Head of caudate nucleus (tissue), 42 donors: ENCODE results near the gene FARSB.

Source experiments
- DNase-seq, 42 donors: peaks; one replicate each; pipeline versions ENCODE4 v3.0.0 to v3.0.0-alpha.2; 2020 to 2021; ENCODE audit warnings: mixed read lengths in 7 of 42
- intact Hi-C: fragments of 100-400 bp; cut with DNase I; formaldehyde crosslinking; loops from one replicate; pipeline ENCODE4 v1.15.0; 2022

Gene FARSB

DNA sequence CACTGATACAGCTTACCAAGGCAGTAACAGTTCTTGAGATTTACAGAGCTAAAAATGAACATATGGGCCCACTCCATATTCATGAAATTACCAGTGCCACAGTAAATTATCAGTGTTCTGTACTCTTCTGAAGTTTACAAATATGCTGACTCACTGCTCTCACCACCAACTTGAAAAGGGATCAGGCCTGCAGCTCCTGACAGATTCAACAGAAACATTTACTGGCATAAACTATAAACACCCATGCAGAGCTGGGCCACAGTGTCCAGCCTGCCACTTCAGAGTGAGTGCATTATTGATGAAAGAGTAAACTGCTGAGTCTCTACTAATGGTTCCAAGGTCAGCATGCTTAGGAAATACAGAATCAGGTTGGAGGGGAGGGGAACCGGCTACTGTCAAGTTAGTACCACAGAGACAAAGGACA, 83.1 kb downstream of the FARSB start:
- no peak for DNase-seq
- intact Hi-C loops: no loop called here

DNA sequence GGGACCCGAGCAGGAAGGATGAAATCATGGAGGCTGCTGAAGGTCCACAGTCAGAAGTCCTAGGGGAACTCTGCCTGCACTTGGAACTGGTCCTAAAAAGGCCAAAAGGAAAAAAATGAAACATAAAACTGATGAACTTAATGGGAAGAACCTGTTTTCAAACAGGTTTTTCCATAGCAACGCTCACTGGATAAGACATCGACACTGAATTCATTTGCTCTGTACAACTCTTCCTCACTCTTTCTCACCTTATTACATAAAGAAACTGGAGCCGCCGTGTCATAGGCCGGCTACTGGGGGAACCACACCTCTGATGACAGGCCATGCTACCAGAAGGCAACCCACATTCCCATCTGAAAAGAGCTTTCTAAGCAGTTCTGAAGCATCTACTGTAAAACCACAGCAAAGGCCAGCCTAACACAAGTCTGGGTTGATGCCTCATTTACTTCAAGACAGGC, 83.6 kb downstream of the FARSB start:
- intact Hi-C loops: no loop called here
- no peak for DNase-seq

DNA sequence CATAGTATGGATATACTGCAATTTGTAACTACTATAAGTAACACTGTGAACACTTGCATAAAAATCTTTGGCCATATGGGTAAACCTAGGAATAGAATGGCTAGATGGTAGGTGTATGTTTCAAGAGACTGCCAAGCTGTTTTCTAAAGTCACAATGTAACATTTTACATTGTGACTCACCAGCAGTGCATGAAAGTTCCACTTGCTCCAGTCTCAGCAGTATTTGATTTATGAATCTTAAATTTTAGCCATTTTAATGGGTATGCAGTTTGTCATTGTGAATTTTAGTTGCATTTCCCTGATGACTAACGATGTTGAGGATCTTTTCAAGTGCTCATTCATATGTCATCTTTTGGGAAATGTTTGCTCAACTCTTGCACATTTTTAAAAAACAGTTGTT, 86.1 kb downstream of the FARSB start:
- no peak for DNase-seq
- intact Hi-C loops: no loop called here

DNA sequence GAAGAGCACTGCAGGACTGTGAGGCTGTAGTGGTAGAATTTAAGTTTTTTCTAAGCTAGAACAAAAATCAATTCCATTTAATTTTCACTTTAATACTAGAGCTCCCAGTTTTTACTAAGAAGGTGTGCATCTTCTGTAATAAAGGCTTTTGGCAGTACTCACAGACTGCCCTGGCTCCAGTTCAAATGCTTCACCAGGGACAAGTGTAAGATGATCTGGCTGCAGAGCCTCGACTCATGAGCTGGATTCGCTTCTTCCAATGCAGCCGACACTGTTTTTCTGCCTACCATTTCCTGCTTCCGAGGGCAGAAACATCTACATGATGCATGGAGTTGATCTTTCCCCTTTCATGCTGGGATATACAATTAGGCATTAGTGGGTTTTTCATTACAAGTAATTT, 87.0 kb downstream of the FARSB start:
- DNase-seq: no peak
- intact Hi-C loops: no loop called here

DNA sequence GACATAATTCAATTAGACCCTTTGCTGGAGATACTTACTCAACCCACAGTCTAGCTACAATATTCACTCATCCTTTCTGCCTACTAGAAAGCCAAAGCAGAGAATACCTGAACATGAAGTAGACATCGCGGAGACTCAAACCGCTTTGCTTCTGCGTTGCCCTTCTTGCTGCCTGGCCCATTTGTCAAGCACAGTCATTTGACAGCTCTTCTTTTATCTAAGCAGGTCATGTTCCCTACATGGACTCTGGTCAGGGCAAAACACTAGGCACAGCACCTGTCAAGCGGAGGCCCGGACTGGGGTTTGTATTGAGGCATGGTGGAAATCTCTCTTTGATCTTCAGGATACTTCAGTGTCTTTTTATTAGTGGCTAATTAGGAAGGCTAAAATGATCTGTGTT, 89.7 kb downstream of the FARSB start:
- no peak for DNase-seq
- intact Hi-C loops: no loop called here

DNA sequence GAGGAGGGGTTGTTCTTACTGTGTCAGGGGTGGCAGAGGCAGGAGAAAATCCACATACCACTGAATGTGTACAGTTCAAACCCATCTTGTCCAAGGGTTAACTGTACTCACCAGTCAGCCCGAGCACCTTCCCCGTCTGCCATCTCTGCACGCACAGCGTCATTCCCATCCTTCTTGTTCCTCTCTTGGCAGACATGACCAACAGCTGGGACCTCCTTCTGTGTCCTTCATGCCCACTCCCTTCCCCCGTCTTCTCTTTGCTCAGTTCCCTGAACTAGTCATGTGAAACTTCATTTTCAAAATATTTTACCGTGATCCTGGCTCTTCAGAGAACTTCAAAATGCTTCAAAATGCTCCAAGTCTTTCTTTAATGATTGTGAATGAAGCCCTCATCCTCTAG, 92.0 kb downstream of the FARSB start:
- intact Hi-C loops: loop anchor here (5.0 kb wide), 1 partner anchor 247 kb away; no protein-coding TSS in a partner anchor
- DNase-seq: no peak

DNA sequence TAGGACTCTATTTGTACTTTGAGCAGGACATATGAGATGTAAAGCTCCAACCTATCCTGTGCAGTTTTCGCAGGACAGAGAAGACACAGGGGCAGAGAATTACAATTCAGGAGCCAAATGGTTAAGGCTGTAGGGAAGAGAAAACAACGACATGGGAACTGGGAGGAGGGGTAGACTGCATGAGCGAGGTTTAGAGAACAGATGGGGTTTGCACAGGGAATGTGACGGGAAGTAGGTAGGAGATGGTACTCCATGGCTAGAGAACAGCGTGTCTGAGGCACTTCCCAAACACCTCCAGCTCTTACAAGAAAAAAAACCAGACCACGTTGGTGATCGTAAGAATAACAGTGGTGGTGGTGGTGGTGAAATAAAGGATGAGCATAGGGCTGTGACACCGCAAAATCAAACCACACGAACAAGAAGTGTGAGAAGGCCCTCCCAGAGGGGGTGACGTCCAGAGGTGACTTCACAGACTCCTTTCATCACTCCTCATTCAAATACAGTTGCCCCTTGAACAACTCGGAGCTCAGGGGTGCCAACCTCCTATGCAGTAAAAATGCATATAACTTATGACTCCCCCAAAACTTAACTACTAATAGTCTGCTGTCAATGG, 92.7 kb downstream of the FARSB start:
- intact Hi-C loops: loop anchor here (5.0 kb wide), 1 partner anchor 246 kb away; no protein-coding TSS in a partner anchor
- DNase-seq: no peak

DNA sequence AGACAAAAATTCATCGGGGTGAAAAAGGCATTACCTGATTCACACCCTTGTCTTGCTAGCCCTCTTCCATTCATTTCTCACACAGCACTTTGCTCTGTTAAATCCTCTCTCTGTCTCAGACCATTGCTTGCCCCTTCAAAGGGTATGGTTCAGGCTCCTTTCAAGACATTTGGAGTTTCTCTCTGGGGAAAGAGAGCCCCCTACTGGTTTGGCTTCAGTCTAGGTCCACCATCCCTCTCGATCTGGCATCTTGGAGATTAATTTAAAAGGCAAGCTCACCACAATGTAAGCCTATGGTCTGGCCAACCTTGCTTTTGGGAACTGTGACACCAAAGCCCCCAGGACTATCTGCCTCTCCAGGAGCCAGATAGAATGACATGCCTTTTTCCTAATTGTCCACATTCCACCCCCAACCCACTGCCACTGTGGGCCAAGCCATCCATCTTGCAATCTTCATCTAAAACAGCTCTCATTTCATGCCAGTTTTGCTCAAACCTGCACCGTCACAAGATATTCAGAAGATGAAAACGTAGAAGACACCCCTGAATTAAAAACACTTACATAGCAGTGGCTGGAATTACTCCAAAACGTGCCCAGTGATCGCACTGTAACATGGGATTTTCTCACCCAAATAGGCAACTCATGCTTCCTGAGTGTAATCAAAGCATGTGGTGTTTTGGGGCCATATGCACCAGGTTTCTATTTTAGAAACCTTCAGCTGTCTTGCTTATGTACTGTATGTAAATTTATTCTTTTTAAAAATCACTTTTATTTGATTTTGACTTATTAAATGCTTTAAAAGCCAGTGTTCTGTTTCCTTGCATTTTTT, 93.9 kb downstream of the FARSB start:
- intact Hi-C loops: loop anchor here (5.0 kb wide), 1 partner anchor 245 kb away; no protein-coding TSS in a partner anchor
- peak in 25 of 42 donors; percentile 9 to 73 (median 51) for DNase-seq

DNA sequence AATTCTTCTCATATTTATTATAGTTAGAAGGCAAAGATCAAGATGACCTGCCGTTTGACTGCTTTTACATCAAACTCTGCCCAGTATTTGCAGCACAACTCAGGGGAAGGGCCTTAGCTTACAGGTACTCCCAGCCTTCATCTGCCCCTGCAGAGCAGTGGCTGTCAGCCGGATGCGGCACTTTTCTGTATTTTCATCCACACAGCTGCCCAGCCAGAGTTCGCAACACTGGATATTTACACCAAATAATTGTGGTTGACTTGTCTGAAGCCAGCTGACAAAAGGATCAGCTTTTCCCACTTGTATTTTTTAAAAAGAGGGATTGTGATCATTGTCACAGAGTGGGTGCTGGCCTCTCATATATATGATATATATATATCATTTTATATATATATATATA, 94.7 kb downstream of the FARSB start:
- intact Hi-C loops: loop anchor here (5.0 kb wide), 1 partner anchor 244 kb away; no protein-coding TSS in a partner anchor
- no peak for DNase-seq

DNA sequence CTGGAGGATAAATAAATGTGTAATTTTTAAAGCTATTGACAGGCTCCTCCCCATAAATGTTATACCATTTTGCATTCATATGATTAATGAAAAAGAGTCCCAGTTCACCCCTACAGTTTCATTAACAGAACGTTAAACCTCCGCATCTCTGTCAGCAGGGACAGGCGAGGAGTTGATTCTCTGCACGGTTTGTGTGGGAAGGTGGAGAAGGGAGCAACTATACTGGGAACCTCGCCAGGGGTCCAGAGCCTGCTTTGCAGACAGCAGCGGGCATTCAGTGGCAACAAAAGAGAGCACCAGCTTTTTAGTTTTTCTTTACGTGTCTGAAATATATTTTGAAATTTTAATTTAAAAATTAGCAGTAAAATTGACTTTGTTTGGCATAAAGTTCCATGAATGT, 101.4 kb downstream of the FARSB start:
- peak in 13 of 42 donors; percentile 8 to 63 (median 35) for DNase-seq
- intact Hi-C loops: no loop called here

DNA sequence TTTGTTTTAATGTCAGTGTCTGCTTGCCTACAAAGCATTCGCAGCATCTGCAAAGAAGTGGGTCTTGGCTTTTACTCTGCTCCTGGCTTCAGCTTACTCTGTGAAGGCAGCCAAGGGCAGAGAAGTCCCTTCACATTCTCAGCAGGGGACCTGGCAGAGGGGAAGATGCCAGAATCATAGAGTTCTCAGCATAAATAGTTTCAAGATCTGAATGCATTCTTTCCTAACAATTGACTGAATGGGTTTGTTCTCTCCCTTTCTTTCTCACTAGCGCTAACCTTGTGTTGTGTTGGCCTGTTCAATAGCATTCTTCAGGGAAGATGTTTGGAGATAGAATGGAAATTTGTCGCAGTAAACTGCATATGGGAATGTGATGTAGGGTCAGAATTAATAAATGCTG, 106.9 kb downstream of the FARSB start:
- peak in 2 of 42 donors; percentile 20 to 23 for DNase-seq
- intact Hi-C loops: no loop called here

DNA sequence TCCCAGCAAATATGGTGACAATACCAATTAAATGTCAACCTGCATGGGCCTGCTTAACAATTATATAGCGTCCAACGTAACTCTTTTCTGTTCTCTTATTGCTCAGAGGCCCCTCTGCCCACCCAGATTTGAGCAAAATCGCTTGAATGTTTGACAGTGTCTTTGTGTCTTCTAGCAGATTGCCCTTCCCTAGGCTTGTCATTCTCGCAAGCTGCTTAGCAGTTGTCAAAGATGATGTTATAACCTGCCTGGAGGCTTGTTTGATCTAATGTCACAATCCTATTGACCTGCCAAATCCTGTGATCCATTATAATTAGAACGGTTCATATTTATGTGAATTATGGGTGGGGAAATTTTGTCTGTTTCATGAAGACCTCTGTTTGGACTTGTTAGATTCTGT, 108.8 kb downstream of the FARSB start:
- intact Hi-C loops: no loop called here
- DNase-seq: no peak

DNA sequence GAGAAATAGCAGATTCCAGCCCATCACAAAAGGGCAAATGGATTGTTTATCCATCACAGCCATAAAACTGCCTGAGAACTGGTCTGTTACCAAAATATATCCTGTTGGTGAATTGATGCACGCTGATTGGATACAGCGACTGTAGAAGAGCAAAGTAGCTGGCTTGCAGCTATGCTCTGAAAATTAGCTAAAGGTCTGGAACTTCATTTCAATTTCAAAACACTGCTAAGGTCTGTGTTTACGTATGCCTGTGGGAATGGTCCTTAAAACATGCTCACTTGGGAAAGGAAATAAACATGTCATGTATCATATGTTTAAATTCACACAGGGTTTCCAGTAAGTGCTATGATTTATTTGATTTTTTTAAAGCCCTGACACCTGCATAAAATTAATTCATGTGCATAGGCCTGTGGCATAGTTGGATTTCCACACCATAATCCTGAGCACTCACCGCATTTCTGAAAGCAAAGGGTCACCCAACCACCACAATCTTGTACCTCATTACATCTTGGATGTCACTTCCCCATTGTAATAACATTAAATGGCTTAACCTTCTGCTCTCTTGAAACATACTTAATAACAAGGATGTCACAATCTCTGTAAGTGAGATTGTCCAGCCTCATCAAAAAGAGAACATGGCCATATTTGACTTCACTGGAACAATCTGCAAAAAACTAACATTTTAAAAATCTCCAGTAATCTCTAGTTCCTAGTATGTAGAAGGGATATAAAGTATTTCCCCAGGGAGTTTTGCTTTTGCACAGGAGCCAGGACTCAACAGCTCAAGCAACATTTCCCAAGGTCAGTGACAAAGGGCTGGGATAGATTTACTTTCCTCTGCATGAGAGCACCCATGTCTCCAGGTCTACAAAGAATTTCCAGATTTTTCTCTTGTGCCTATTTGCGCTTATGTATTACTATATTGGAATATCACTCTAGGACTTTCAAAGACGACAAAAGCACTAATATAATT, 109.8 kb downstream of the FARSB start:
- intact Hi-C loops: no loop called here
- DNase-seq: no peak

DNA sequence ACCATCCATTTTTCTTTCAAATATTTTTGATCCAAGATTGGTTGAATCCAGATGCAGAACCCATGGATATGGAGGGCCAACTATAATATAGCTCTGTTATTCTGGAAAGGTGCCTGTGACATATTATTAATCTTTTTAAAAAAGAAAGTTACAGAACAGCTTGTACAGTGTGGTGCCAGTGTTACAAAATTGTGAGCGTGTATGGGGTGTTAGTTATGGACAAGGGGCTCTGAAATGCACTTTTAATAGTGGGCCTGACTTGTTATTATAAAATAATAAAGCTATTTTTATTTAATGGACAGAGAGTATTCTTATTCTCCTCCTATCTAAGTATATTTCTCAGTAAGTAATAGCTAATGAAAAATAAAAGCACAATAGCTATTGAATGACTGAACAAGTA, 111.2 kb downstream of the FARSB start:
- intact Hi-C loops: no loop called here

DNA sequence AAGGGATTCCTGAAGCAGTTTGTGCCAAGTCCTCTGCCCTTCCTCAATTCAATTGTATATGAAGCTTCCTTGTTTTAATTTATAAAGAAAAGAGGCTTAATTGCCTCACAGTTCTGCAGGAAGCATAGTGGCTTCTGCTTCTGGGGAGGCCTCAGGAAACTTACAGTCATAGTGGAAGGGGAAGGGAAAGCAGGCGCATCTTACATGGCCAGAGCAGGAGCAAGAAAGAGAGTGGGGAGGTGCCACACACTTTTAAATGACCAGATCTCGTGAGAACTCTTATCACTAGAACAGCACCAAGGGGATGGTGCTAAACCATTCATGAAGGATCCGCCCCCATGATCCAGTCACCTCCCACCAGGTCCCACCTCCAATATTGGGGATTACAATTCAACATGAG, 117.4 kb downstream of the FARSB start:
- no peak for DNase-seq
- intact Hi-C loops: no loop called here

More for the DNA sequence above, 111.2 kb downstream of the FARSB start:
- DNase-seq: no peak

DNA sequence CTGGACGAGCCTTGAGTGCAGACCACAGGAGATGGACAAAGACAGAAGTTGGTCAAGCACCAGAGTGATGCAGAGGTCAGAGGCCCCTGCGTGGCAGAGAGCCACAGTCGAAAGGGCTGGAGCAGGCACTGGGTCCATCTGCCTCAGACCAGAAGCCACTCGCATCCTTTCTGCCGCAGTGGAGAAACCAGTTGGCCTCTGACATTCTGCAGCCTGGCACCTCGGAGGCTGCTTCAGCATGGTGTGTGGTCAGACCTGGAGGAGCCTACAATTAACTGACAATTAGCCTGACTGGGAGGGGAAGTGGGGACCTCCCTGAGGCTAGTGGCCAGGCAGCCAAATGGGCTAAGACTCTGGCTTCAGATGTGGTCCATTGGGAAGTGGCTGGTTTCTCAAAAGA, 120.4 kb downstream of the FARSB start:
- no peak for DNase-seq
- intact Hi-C loops: no loop called here

DNA sequence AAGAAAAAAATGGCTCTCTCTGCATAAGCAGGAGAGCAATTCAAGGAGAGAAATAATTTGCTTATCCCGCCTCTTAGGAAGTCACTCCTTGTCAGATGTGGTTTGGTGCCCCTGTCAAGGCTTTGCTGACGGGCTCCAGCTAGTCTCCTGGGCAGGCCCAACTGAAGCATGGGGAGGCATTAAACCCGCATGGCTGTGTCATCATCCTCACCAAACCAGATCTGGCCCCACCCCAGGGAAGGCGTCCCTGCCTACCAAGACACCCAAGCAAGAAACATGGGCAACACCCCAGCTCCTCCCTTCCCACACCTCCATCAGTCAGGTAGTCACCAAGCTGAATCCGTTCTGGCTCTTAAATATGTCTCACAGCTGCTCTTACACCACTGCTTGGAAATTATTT, 123.6 kb downstream of the FARSB start:
- intact Hi-C loops: no loop called here
- DNase-seq: no peak

DNA sequence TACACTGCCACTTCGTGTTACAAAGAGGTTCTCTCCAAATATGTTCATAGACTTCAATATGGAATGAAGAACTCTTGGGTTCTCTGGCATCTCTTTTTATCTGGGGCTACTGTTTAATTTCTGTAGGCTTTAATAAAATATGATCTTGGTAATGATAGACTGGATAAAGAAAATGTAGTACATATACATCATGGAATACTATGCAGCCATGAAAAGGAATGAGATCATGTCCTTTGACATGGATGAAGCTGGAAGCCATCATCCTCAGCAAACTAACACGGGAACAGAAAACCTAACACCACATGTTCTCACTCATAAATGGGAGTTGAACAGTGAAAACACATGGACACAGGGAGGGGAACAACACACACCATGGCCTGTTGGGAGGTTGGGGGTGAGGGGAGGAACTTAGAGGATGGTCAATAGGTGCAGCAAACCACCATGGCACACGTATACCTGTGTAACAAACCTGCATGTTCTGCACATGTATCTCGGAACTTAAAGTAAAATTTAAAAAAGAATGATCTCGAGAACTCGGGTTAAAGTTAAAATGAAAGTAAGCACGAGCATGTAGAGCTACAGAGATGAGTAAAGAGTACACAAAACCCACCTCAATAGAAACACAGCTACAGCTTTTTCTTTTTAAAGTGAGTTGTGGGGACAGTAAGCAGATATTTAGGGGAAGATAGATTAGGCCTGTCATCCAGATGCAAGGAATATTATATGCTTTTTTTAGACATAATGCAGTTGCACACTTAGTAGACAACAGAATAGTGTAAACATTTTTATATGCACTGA, 129.2 kb downstream of the FARSB start:
- intact Hi-C loops: no loop called here
- DNase-seq: no peak

DNA sequence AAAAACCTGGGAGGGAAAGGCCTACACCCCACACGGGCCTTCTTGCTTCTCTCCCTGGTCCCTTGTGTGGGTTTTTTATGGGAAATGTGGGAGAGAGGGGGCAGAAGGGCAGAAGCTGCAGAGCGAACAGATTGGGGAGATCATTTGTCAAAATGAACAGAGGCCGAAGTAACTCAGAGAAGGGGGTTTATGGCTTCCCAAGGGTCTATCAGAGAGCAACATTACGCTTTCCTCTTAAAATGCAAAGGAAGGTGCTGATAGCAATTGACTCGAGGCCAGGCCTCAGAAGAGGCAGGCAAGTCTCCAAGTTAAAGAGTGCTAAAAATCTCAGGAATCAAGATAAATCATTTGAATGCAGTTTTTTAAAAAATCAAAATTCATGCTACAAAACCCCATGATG, 130.1 kb downstream of the FARSB start:
- intact Hi-C loops: no loop called here
- DNase-seq: no peak
